Endothelial cell of umbilical vein (primary cell): ENCODE results near the gene PKNOX1. TPM values are rescaled to one million over a fixed set of nuclear protein-coding genes. Genes with fewer than 3 reads are reported as not detected.
"Not testable (repeated sequence)": the region's sequence is repeated elsewhere in the genome, so short reads cannot be mapped to it uniquely, and the experiment has no call there.

Experiments used
- BruUV-seq: library from RNA; stranded (reverse); fragments of 400-500 nt; replicated peaks from 2 replicates; lab custom pipeline; 2021; lab: Mats Ljungman, UMichigan
- CTCF ChIA-PET: fragments of 300-600, 350-600 bp; sonication (Branson Sonifier 250); formaldehyde crosslinking; loops from one replicate; lab custom pipeline; 2021; ENCODE audit warnings: antibody characterized with exemption, inconsistent platforms; lab: Charles Lee
- POLR2A ChIA-PET: fragments of 300-600, 350-600 bp; sonication (Branson Sonifier 250); formaldehyde crosslinking; loops from one replicate; lab custom pipeline; 2021; ENCODE audit warnings: antibody characterized with exemption, inconsistent platforms; lab: Charles Lee
- DNase-seq: peaks from one replicate; pipeline ENCODE4 v3.0.0-alpha.2; 2011; ENCODE audit warnings: low read depth, low spot score
- FAIRE-seq: peaks from 2 replicates; lab custom pipeline; 2011; peaks lifted over from hg19 to GRCh38; lab: Jason Lieb, UNC
- H2AFZ ChIP-seq: 2 replicates; pipeline ENCODE4 v1.6.0; 2012; ENCODE audit warnings: low read depth, low read length, control low read depth, inconsistent platforms
- H3K27ac ChIP-seq: 2 replicates; pipeline ENCODE4 v1.5.1; 2011; ENCODE audit warnings: low read depth, mild to moderate bottlenecking, control low read depth, low read length, moderate library complexity; ENCODE audit not compliant: insufficient read depth
- H3K27me3 ChIP-seq, 2 experiments: 2 replicates each; pipeline versions ENCODE4 v1.6.0 to v1.6.1; 2011; ENCODE audit warnings: low read length in 2 of 2, mixed read lengths in 1 of 2; ENCODE audit not compliant: control insufficient read depth in 2 of 2, insufficient read depth in 2 of 2
- H3K36me3 ChIP-seq, 2 experiments: 2 replicates in 1 of 2; 3 replicates in 1 of 2; pipeline ENCODE4 v1.5.1; 2011; ENCODE audit warnings: low read length in 2 of 2, mild to moderate bottlenecking in 1 of 2, moderate library complexity in 1 of 2; ENCODE audit not compliant: control insufficient read depth in 2 of 2, insufficient read depth in 2 of 2; ENCODE audit errors: extremely low read depth in 1 of 2
- H3K4me1 ChIP-seq: 3 replicates; pipeline ENCODE4 v1.5.1; 2011; ENCODE audit warnings: mild to moderate bottlenecking, low read length; ENCODE audit not compliant: control insufficient read depth, insufficient read depth; ENCODE audit errors: extremely low read depth
- H3K4me2 ChIP-seq: 2 replicates; pipeline ENCODE4 v1.6.1; 2011; ENCODE audit warnings: low read length, control low read depth, mixed read lengths; ENCODE audit not compliant: insufficient read depth
- H3K4me3 ChIP-seq, 3 experiments: fragments of 200-600 bp in 1 of 3; sonication (generic), shearing (Covaris generic) in 1 of 3; replicated peaks in 1 of 3; 2 replicates each; pipeline ENCODE4 v1.5.1; 2011 to 2016; ENCODE audit warnings: control low read depth in 3 of 3, low read length in 3 of 3, mild to moderate bottlenecking in 2 of 3, inconsistent platforms in 1 of 3, low read depth in 1 of 3, moderate library complexity in 1 of 3; ENCODE audit not compliant: insufficient read depth in 1 of 3
- H3K79me2 ChIP-seq: 2 replicates; pipeline ENCODE4 v1.6.0; 2012; ENCODE audit warnings: low read length, inconsistent platforms; ENCODE audit not compliant: control insufficient read depth, insufficient read depth
- H3K9ac ChIP-seq: replicated peaks from 2 replicates; pipeline ENCODE3; 2011; ENCODE audit warnings: low read length, control low read depth; ENCODE audit not compliant: insufficient read depth; ENCODE audit errors: extremely low read depth
- H3K9me1 ChIP-seq: replicated peaks from 3 replicates; pipeline ENCODE4 v1.6.0; 2011; ENCODE audit warnings: mild to moderate bottlenecking, low read length; ENCODE audit not compliant: control insufficient read depth, insufficient read depth; ENCODE audit errors: extremely low read depth
- H3K9me3 ChIP-seq: replicated peaks from 2 replicates; pipeline ENCODE4 v1.5.1; 2012; ENCODE audit warnings: low read length, inconsistent platforms; ENCODE audit not compliant: control insufficient read depth, insufficient read depth
- H4K20me1 ChIP-seq: replicated peaks from 2 replicates; pipeline ENCODE3; 2011; ENCODE audit warnings: mild to moderate bottlenecking, low read length; ENCODE audit not compliant: control insufficient read depth, insufficient read depth; ENCODE audit errors: extremely low read depth
- EZH2 ChIP-seq: IDR thresholded peaks from 2 replicates; pipeline ENCODE4 v1.6.1; 2012; ENCODE audit warnings: borderline replicate concordance, low read depth, mild to moderate bottlenecking, moderate library complexity, low read length, inconsistent platforms; ENCODE audit not compliant: severe bottlenecking
- FOS ChIP-seq: IDR thresholded peaks from 2 replicates; pipeline ENCODE4 v1.6.1; 2011; ENCODE audit warnings: mild to moderate bottlenecking, low read length, moderate library complexity, borderline replicate concordance; ENCODE audit not compliant: insufficient read depth
- GATA2 ChIP-seq: IDR thresholded peaks from 2 replicates; pipeline ENCODE4 v1.7.0; 2011; ENCODE audit warnings: low read depth, mild to moderate bottlenecking, moderate library complexity, mixed read lengths, low read length; ENCODE audit not compliant: insufficient read length, insufficient read depth
- JUN ChIP-seq: IDR thresholded peaks from 2 replicates; pipeline ENCODE4 v1.6.1; 2011; ENCODE audit warnings: borderline replicate concordance, low read depth; ENCODE audit not compliant: insufficient read length, insufficient read depth
- MYC ChIP-seq: IDR thresholded peaks from one replicate; pipeline ENCODE4 v1.6.1; 2011; ENCODE audit warnings: mild to moderate bottlenecking, low read depth, low read length
- POLR2A ChIP-seq: IDR thresholded peaks from 2 replicates; pipeline ENCODE4 v1.6.1; 2012; ENCODE audit warnings: low read depth, mild to moderate bottlenecking, control low read depth, low read length
- POLR2AphosphoS5 ChIP-seq: IDR thresholded peaks from 2 replicates; pipeline ENCODE4 v1.6.1; 2012; ENCODE audit warnings: low read depth, mild to moderate bottlenecking, control low read depth, low read length, moderate library complexity; ENCODE audit not compliant: insufficient read depth
- dilution Hi-C: fragments of 300-500 bp; cut with MboI; formaldehyde crosslinking; loops from one replicate; pipeline ENCODE4 v1.15.0; 2019; ENCODE audit warnings: low sequenced_read_pairs; ENCODE audit not compliant: extremely low pct_ligation_motif_present
- intact Hi-C: fragments of 100-400 bp; cut with micrococcal nuclease; formaldehyde crosslinking; loops from one replicate; pipeline ENCODE4 v1.10.0; 2022
- polyA plus RNA-seq, 4 experiments: library from polyadenylated mRNA; depleted of rRNA in 3 of 4; stranded (reverse) in 3 of 4; unstranded in 1 of 4; fragments of >200 nt; gene quantifications; 2 replicates each; pipeline versions ENCODE4 v1.2.1 to v1.2.3, GENCODE V29; 2011 to 2012; ENCODE audit warnings: missing spikeins in 1 of 4
- total RNA-seq: library from RNA; stranded (reverse); gene quantifications from 2 replicates; pipeline ENCODE4 v1.2.3, GENCODE V29; 2021
- TF ChIP-seq, protein P1 (sequence below), 2 donors: IDR thresholded peaks; 1 replicate in 1 of 2; 2 replicates in 1 of 2; pipeline ENCODE4 v1.5.1; 2011; ENCODE audit warnings: low read length in 2 of 2, mild to moderate bottlenecking in 2 of 2, moderate library complexity in 2 of 2, control low read depth in 1 of 2, inconsistent platforms in 1 of 2, low read depth in 1 of 2; ENCODE audit not compliant: insufficient read depth in 1 of 2; ENCODE audit errors: extremely low read depth in 1 of 2
- TF ChIP-seq, protein P2 (sequence below): IDR thresholded peaks from 2 replicates; pipeline ENCODE4 v1.6.1; 2011; ENCODE audit not compliant: insufficient read depth, insufficient read length

PKNOX1 gene
- total and polyA plus RNA-seq, 2 donors (not counting 3 experiments of a cell fraction or from before 2014, with no cell fraction given) = 16.6 to 23.6 TPM

DNA sequence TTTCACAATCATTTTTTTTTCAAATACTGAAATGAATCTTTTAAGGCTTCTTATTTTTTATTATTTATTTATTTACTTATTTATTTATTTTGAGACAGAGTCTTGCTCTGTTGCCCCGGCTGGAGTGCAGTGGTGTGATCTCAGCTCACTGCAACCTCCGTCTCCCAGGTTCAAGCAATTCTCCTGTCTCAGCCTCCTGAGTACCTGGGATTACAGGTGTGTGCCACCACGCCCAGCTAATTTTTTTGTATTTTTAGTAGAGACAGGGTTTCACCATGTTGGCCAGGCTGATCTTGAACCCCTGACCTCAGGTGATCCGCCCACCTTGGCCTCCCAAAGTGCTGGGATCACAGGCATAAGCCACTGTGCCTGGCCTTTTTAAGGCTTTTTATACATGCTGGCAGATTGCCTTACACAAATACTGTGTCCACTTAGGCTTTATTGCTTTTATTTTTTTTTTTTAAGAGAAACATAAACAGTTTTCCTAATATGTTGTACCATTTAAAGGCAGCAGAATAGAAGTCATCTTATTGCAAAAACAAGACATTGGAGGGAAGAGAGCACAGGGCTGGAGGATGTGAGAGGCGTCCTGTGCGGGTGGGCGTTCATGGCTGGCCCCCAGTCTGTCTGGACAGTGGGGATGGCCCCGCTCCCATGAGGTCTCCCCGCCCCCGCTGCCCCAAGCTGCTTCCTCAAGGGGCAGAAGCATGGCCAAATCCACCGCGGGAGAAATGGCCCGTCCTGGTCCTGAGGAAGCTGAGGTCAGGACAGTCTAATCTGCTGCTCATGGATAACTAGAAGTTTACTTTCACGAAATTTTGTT is 31.9 kb downstream of the PKNOX1 start:
- H3K4me2 ChIP-seq, H3K36me3 ChIP-seq, dilution Hi-C loops, H3K9me3 ChIP-seq, POLR2A ChIA-PET, H3K79me2 ChIP-seq, H3K27ac ChIP-seq, H3K4me3 ChIP-seq, H3K9me1 ChIP-seq, FAIRE-seq, BruUV-seq, H3K4me1 ChIP-seq, H4K20me1 ChIP-seq, H3K9ac ChIP-seq, H3K27me3 ChIP-seq, H2AFZ ChIP-seq, intact Hi-C loops: not testable (repeated sequence)
- CTCF ChIA-PET = interaction anchor here (2.1 kb wide), 1 partner anchor 14 kb away, joined by 4 read pairs; no protein-coding TSS in a partner anchor
- peak; percentile 51 for DNase-seq

DNA sequence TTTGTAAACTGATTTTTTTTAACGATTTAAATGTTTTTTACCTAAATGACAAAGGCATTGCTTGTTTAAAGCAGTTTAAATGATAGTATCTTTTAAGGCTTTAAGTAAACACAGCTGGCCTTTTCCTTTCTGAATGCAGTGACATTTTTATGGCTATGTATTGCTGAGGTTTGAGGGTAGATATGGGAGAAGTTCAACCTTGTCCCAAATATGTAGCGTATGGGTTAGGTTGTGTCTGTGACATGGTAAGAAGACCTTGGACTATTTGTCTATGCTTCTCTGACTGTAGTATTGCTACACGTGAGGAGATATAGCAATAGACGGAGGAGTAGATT is 32.5 kb downstream of the PKNOX1 start:
- CTCF ChIA-PET = interaction anchor here (2.1 kb wide), 1 partner anchor 15 kb away, joined by 4 read pairs; no protein-coding TSS in a partner anchor
- FAIRE-seq = no peak

More for the DNA sequence above, 32.5 kb downstream of the PKNOX1 start:
- no peaks in the 10 kb centered on the region for H3K9me3 ChIP-seq
- intact Hi-C loops (no loop called here), dilution Hi-C loops (no loop called here)
- no peak overlapping the region for H3K9ac ChIP-seq
- no peak overlapping the region for H2AFZ ChIP-seq
- no peaks in the 10 kb centered on the region for H4K20me1 ChIP-seq
- BruUV-seq = no TSS peak
- H3K36me3 ChIP-seq = peaks cover 0 to 3% of the 10 kb centered on the region in 2 experiments
- H3K4me2 ChIP-seq = no peak overlapping the region
- DNase-seq = no peak
- no peak overlapping the region for H3K4me3 ChIP-seq
- no peaks in the 10 kb centered on the region for H3K79me2 ChIP-seq
- POLR2A ChIA-PET = no interaction called here
- TF ChIP-seq EZH2 (no peak), MYC (no peak), JUN (no peak), GATA2 (no peak), FOS (no peak), POLR2A (no peak), POLR2AphosphoS5 (no peak)
- TF ChIP-seq, protein P1, sequence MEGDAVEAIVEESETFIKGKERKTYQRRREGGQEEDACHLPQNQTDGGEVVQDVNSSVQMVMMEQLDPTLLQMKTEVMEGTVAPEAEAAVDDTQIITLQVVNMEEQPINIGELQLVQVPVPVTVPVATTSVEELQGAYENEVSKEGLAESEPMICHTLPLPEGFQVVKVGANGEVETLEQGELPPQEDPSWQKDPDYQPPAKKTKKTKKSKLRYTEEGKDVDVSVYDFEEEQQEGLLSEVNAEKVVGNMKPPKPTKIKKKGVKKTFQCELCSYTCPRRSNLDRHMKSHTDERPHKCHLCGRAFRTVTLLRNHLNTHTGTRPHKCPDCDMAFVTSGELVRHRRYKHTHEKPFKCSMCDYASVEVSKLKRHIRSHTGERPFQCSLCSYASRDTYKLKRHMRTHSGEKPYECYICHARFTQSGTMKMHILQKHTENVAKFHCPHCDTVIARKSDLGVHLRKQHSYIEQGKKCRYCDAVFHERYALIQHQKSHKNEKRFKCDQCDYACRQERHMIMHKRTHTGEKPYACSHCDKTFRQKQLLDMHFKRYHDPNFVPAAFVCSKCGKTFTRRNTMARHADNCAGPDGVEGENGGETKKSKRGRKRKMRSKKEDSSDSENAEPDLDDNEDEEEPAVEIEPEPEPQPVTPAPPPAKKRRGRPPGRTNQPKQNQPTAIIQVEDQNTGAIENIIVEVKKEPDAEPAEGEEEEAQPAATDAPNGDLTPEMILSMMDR (IDR thresholded peaks at IDR 0.05; ENCODE audit: extremely low read depth in 1 of 2, insufficient read depth in 1 of 2, low read depth in 1 of 2, low read length in 2 of 2) = no peak
- TF ChIP-seq, protein P2, sequence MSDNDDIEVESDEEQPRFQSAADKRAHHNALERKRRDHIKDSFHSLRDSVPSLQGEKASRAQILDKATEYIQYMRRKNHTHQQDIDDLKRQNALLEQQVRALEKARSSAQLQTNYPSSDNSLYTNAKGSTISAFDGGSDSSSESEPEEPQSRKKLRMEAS = no peak
- H3K27ac ChIP-seq = no peak overlapping the region
- no peaks in the 10 kb centered on the region for H3K4me1 ChIP-seq
- H3K27me3 ChIP-seq = no peaks in the 10 kb centered on the region
- no peaks in the 10 kb centered on the region for H3K9me1 ChIP-seq
